ENCODE data around the gene RMND5B.

RMND5B gene

DNA sequence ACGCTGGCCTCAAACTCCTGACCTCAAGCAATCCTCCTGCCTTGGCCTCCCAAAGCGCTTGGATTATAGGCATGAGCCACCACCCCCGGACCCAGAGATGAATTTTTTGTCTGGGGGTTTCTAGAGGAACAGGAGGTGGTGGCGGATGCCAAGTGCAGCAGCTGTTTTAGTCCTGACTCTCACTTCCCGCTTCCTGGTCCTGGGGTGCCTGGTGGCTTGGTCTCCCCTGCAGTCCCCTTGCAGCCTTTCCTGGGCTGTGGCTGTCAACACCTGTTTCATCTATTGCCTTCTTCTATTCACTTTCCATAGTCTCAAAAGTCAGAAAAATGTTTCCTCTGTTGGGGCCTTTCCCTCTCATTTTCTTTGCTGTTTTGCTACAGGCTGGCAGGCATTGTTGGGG lies 29.4 kb downstream of the RMND5B start:
- Histone ChIP-seq H3K79me2 (ENCODE audit: control insufficient read depth, insufficient read depth, low read length, poor library complexity) (no peaks in the 10 kb centered on the region), H3K9ac (ENCODE audit: low read length) (no peak overlapping the region), H3K27me3 (ENCODE audit: insufficient read depth, low read length) (no peaks in the 10 kb centered on the region), H2BK120ac (ENCODE audit: insufficient read depth, low read length, poor library complexity) (no peak overlapping the region), H3K14ac (ENCODE audit: low read length) (no peak overlapping the region), H3K4me3 (ENCODE audit: low read depth, low read length) (no peak overlapping the region), H4K91ac (ENCODE audit: low read depth, low read length) (no peak overlapping the region), H3K4me1 (ENCODE audit: control insufficient read depth in 1 of 2, insufficient read depth in 2 of 2, low read length in 2 of 2) (no peaks in the 10 kb centered on the region), H3K4me2 (ENCODE audit: low read length) (no peak overlapping the region), H3K23ac (ENCODE audit: low read length) (no peak overlapping the region), H2AFZ (ENCODE audit: insufficient read depth, low read length, poor library complexity) (no peak overlapping the region), H3K18ac (ENCODE audit: low read length) (no peak overlapping the region), H3K36me3 (ENCODE audit: control insufficient read depth in 1 of 2, insufficient read depth in 2 of 2, low read length in 2 of 2) (no peaks in the 10 kb centered on the region), H3K9me3 (ENCODE audit: insufficient read depth, low read depth, low read length) (no peaks in the 10 kb centered on the region), H3K79me1 (ENCODE audit: low read length) (no peaks in the 10 kb centered on the region), H3K4ac (ENCODE audit: low read depth, low read length) (no peak overlapping the region), H2AK5ac (ENCODE audit: low read length) (no peak overlapping the region), H4K8ac (ENCODE audit: low read depth, low read length) (no peak overlapping the region), H4K12ac (ENCODE audit: low read depth, low read length) (no peak overlapping the region), H2BK12ac (ENCODE audit: low read length) (no peak overlapping the region), H2BK5ac (ENCODE audit: low read depth, low read length, poor library complexity) (no peak overlapping the region), H3K27ac (ENCODE audit: low read depth, low read length) (no peak overlapping the region)
- WGBS (ENCODE audit: extremely low coverage, insufficient coverage, insufficient read length), result no CpG with 5 or more reads among the region's 5 CpGs
- DNase-seq, result no peak

DNA sequence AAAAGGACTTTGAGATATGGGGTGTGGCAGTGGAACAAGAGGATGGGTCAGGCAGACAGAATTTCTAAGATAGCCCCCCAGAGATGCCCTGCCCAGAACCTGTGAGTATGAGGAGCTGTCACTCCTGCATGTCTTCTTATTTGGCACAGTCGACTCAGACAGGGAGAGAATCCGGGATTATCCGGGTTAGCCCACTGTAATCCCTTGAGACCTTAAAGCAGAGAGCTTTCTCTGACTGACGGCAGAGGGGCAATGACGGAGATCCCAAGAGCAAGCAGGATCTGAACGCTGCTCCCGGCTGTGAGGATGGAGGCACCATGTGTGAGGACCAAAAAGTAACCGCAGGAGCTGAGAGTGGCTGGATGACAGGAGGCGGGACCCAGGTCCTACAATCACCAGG lies 31.7 kb downstream of the RMND5B start:
- Histone ChIP-seq H4K12ac (ENCODE audit: low read depth, low read length) (no peak overlapping the region), H2BK5ac (ENCODE audit: low read depth, low read length, poor library complexity) (no peak overlapping the region), H3K27me3 (ENCODE audit: insufficient read depth, low read length) (no peaks in the 10 kb centered on the region), H3K79me1 (ENCODE audit: low read length) (no peaks in the 10 kb centered on the region), H4K8ac (ENCODE audit: low read depth, low read length) (no peak overlapping the region), H2AFZ (ENCODE audit: insufficient read depth, low read length, poor library complexity) (no peak overlapping the region), H3K18ac (ENCODE audit: low read length) (no peak overlapping the region), H3K79me2 (ENCODE audit: control insufficient read depth, insufficient read depth, low read length, poor library complexity) (no peaks in the 10 kb centered on the region), H3K4ac (ENCODE audit: low read depth, low read length) (no peak overlapping the region), H3K14ac (ENCODE audit: low read length) (no peak overlapping the region), H3K4me3 (ENCODE audit: low read depth, low read length) (no peak overlapping the region), H3K23ac (ENCODE audit: low read length) (no peak overlapping the region), H3K36me3 (ENCODE audit: control insufficient read depth in 1 of 2, insufficient read depth in 2 of 2, low read length in 2 of 2) (no peaks in the 10 kb centered on the region), H4K91ac (ENCODE audit: low read depth, low read length) (no peak overlapping the region), H2BK120ac (ENCODE audit: insufficient read depth, low read length, poor library complexity) (no peak overlapping the region), H3K4me1 (ENCODE audit: control insufficient read depth in 1 of 2, insufficient read depth in 2 of 2, low read length in 2 of 2) (no peaks in the 10 kb centered on the region), H2AK5ac (ENCODE audit: low read length) (no peak overlapping the region), H3K9ac (ENCODE audit: low read length) (no peak overlapping the region), H3K9me3 (ENCODE audit: insufficient read depth, low read depth, low read length) (no peaks in the 10 kb centered on the region), H3K4me2 (ENCODE audit: low read length) (no peak overlapping the region), H2BK12ac (ENCODE audit: low read length) (no peak overlapping the region), H3K27ac (ENCODE audit: low read depth, low read length) (no peak overlapping the region)
- WGBS (ENCODE audit: extremely low coverage, insufficient coverage, insufficient read length), result no CpG with 5 or more reads among the region's 9 CpGs
- DNase-seq, result peak; percentile 37 to 46

DNA sequence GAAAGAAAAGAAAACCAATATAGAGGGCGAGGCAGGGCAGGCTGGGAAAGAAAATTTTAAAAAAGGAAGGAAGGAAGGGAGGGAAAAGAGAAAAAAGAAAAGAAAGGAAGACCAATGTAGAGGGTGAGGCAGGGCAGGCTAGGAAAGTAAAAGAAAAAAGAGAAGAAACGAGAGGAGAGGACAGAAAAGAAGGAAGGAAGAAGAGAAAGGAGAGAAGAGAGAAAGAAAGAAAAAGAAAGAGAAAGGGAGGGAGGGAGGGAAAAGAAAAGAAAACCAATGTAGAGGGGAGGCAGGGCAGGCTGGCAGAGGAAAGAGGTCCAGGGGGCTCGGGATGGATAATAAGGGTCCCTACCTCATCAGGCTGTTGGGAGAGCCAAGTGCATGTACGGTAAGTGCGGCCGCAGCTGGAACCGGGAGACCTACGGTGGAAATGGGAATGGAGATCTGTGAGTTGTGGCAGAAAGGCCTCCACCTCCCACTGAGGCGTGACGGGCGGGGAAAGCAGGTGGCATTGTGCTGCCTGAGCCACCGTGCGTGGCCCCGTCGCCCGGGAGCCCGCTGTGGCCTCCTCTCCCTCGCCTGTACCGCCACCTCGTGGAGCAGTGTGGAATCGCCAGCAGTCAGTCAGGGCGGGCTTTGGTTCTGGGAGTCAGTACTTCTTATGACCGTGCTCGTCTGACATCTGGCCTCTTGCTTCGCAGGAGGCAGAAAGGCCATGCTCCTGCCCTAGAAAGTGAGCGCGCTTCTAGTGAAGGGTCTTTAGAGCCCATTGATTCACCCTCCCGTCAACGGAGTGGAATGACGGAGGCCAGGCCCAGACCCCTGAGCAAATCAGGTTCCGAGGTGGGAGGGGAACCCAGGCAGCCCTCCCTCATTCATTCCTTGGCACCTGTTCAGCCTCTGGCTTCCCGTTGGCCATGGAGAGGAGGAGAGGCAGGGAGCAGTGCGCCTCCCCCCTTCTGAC lies 33.2 kb downstream of the RMND5B start:
- no peak overlapping the region for H3K27ac ChIP-seq (ENCODE audit: low read depth, low read length)
- no peak overlapping the region for H3K14ac ChIP-seq (ENCODE audit: low read length)
- no peaks in the 10 kb centered on the region for H3K79me1 ChIP-seq (ENCODE audit: low read length)
- no peak overlapping the region for H3K18ac ChIP-seq (ENCODE audit: low read length)
- no peak overlapping the region for H3K9ac ChIP-seq (ENCODE audit: low read length)
- H2AFZ ChIP-seq (ENCODE audit: insufficient read depth, low read length, poor library complexity), result peak overlapping the region; percentile 8
- no peak overlapping the region for H2BK12ac ChIP-seq (ENCODE audit: low read length)
- H2BK120ac ChIP-seq (ENCODE audit: insufficient read depth, low read length, poor library complexity), result no peak overlapping the region
- H3K79me2 ChIP-seq (ENCODE audit: control insufficient read depth, insufficient read depth, low read length, poor library complexity), result no peaks in the 10 kb centered on the region
- no peak overlapping the region for H3K23ac ChIP-seq (ENCODE audit: low read length)
- H3K4me1 ChIP-seq (ENCODE audit: control insufficient read depth in 1 of 2, insufficient read depth in 2 of 2, low read length in 2 of 2), result no peaks in the 10 kb centered on the region
- H3K4ac ChIP-seq (ENCODE audit: low read depth, low read length), result no peak overlapping the region
- no peaks in the 10 kb centered on the region for H3K9me3 ChIP-seq (ENCODE audit: insufficient read depth, low read depth, low read length)
- no peaks in the 10 kb centered on the region for H3K27me3 ChIP-seq (ENCODE audit: insufficient read depth, low read length)
- peak; percentile 86 to 93 for DNase-seq
- H4K8ac ChIP-seq (ENCODE audit: low read depth, low read length), result no peak overlapping the region
- no peak overlapping the region for H4K91ac ChIP-seq (ENCODE audit: low read depth, low read length)
- H3K4me3 ChIP-seq (ENCODE audit: low read depth, low read length), result no peak overlapping the region
- WGBS (ENCODE audit: extremely low coverage, insufficient coverage, insufficient read length), result no CpG with 5 or more reads among the region's 33 CpGs
- no peak overlapping the region for H2BK5ac ChIP-seq (ENCODE audit: low read depth, low read length, poor library complexity)
- no peak overlapping the region for H2AK5ac ChIP-seq (ENCODE audit: low read length)
- no peak overlapping the region for H4K12ac ChIP-seq (ENCODE audit: low read depth, low read length)
- no peaks in the 10 kb centered on the region for H3K36me3 ChIP-seq (ENCODE audit: control insufficient read depth in 1 of 2, insufficient read depth in 2 of 2, low read length in 2 of 2)
- peak overlapping the region; percentile 25 for H3K4me2 ChIP-seq (ENCODE audit: low read length)

DNA sequence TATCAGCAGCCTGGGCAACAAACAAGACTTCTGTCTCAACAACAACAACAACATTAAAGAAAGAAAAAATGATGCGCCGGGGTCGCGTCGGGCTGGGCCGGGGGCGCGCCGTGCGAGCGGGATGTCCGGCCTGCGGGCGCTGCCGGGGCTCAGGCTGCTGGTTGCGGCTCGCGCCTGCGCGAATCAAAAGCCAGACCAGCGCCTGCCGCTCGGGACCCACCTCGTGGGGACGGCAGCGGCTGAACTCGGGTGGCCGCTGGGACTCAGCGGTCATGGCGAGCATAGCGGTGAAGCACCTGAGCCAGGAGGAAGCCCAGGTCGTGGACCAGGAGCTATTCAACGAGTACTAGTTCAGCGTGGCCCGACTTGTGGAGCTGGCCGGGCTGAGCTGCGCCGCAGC lies 34.8 kb downstream of the RMND5B start:
- H4K8ac ChIP-seq (ENCODE audit: low read depth, low read length), result no peak overlapping the region
- no peak overlapping the region for H4K91ac ChIP-seq (ENCODE audit: low read depth, low read length)
- H3K27ac ChIP-seq (ENCODE audit: low read depth, low read length), result no peak overlapping the region
- H3K23ac ChIP-seq (ENCODE audit: low read length), result no peak overlapping the region
- H3K4ac ChIP-seq (ENCODE audit: low read depth, low read length), result no peak overlapping the region
- H3K4me1 ChIP-seq (ENCODE audit: control insufficient read depth in 1 of 2, insufficient read depth in 2 of 2, low read length in 2 of 2), result no peaks in the 10 kb centered on the region
- H2AK5ac ChIP-seq (ENCODE audit: low read length), result no peak overlapping the region
- H3K79me1 ChIP-seq (ENCODE audit: low read length), result no peaks in the 10 kb centered on the region
- H2AFZ ChIP-seq (ENCODE audit: insufficient read depth, low read length, poor library complexity), result no peak overlapping the region
- H4K12ac ChIP-seq (ENCODE audit: low read depth, low read length), result no peak overlapping the region
- H3K36me3 ChIP-seq (ENCODE audit: control insufficient read depth in 1 of 2, insufficient read depth in 2 of 2, low read length in 2 of 2), result no peaks in the 10 kb centered on the region
- no peaks in the 10 kb centered on the region for H3K27me3 ChIP-seq (ENCODE audit: insufficient read depth, low read length)
- H3K18ac ChIP-seq (ENCODE audit: low read length), result no peak overlapping the region
- no peak overlapping the region for H3K9ac ChIP-seq (ENCODE audit: low read length)
- no peak for DNase-seq
- no peaks in the 10 kb centered on the region for H3K9me3 ChIP-seq (ENCODE audit: insufficient read depth, low read depth, low read length)
- H3K4me3 ChIP-seq (ENCODE audit: low read depth, low read length), result no peak overlapping the region
- H2BK5ac ChIP-seq (ENCODE audit: low read depth, low read length, poor library complexity), result no peak overlapping the region
- H2BK120ac ChIP-seq (ENCODE audit: insufficient read depth, low read length, poor library complexity), result no peak overlapping the region
- no CpG with 5 or more reads among the region's 38 CpGs for WGBS (ENCODE audit: extremely low coverage, insufficient coverage, insufficient read length)
- no peak overlapping the region for H3K14ac ChIP-seq (ENCODE audit: low read length)
- H3K79me2 ChIP-seq (ENCODE audit: control insufficient read depth, insufficient read depth, low read length, poor library complexity), result no peaks in the 10 kb centered on the region
- no peak overlapping the region for H3K4me2 ChIP-seq (ENCODE audit: low read length)
- no peak overlapping the region for H2BK12ac ChIP-seq (ENCODE audit: low read length)

Measured in trophoblast cell (in vitro differentiated cells and primary cell).